Upper lobe of left lung (tissue), 6 donors: ENCODE results near the gene TLCD4. TPM values are rescaled to one million over a fixed set of nuclear protein-coding genes. Genes with fewer than 3 reads are reported as not detected.

Experiments used
- ATAC-seq, 2 donors: fragments of 200-7000 bp; cut with Tn5 transposase; one replicate each; pipeline ENCODE4 v1.9.1; 2022; ENCODE audit warnings: mild to moderate bottlenecking in 2 of 2, moderate library complexity in 2 of 2; ENCODE audit not compliant: low FRiP score in 2 of 2
- DNase-seq, 2 donors: peaks; one replicate each; pipeline ENCODE4 v3.0.0-alpha.2; 2019 to 2020
- H3K27ac ChIP-seq, 4 donors: fragments of 200-600 bp; sonication (generic); one replicate each; pipeline ENCODE4 v1.5.1; 2016 to 2019
- H3K27me3 ChIP-seq, 4 donors: fragments of 200-600 bp; sonication (generic); one replicate each; pipeline ENCODE4 v1.5.1; 2017 to 2019
- H3K36me3 ChIP-seq, 4 donors: fragments of 200-600 bp; sonication (generic); one replicate each; pipeline ENCODE4 v1.5.1; 2016 to 2019
- H3K4me1 ChIP-seq, 4 donors: fragments of 200-600 bp; sonication (generic); one replicate each; pipeline ENCODE4 v1.5.1; 2018 to 2019
- H3K4me3 ChIP-seq, 4 donors: fragments of 200-600 bp; sonication (generic); one replicate each; pipeline ENCODE4 v1.5.1; 2017 to 2019; ENCODE audit warnings: mild to moderate bottlenecking in 2 of 4, moderate library complexity in 1 of 4
- H3K9me3 ChIP-seq, 4 donors: fragments of 200-600 bp; sonication (generic); one replicate each; pipeline ENCODE4 v1.5.1; 2018 to 2019
- EP300 ChIP-seq, 4 donors: sonication (generic); formaldehyde crosslinking; IDR thresholded peaks; one replicate each; pipeline ENCODE4 v1.5.1; 2017; ENCODE audit warnings: antibody characterized with exemption in 4 of 4, control low read depth in 2 of 4
- POLR2A ChIP-seq, 4 donors: fragments of 450-650 bp; IDR thresholded peaks; one replicate each; pipeline ENCODE4 v1.5.1; 2016 to 2017; ENCODE audit warnings: antibody characterized with exemption in 4 of 4, mild to moderate bottlenecking in 2 of 4
- POLR2AphosphoS5 ChIP-seq, 2 donors: sonication (generic); formaldehyde crosslinking; IDR thresholded peaks; one replicate each; pipeline ENCODE4 v1.5.1; 2017; ENCODE audit warnings: antibody characterized with exemption in 2 of 2
- WGBS, 2 donors: methylation state at CpG; one replicate each; pipeline ENCODE4 v1.1.5; 2017 to 2018; 5-methylcytosine and 5-hydroxymethylcytosine counted together
- total RNA-seq, 6 donors: library from RNA; depleted of rRNA in 4 of 6; stranded (reverse); fragments of >200 nt in 4 of 6; gene quantifications; one replicate each; pipeline versions ENCODE4 v1.1.0 to v1.2.1, GENCODE V29; 2016 to 2021
- TF ChIP-seq, protein P1 (sequence below), 6 experiments: fragments of 450-650 bp in 4 of 6; fragments of 200-600 bp in 2 of 6; sonication (generic) in 2 of 6; IDR thresholded peaks; one replicate each; pipeline ENCODE4 v1.5.1; 2016 to 2019; ENCODE audit warnings: antibody characterized with exemption in 6 of 6
- donor health status: DM: no; HTN: no; CAD: no; lungs with moderate emphysema.
- donor health status: DM: no; HTN: yes; CAD: no; lungs with severe emphysema.

Gene TLCD4
- total RNA-seq, 6 donors from 2014 or later, result 1.8 to 19.5 (median 8.2) TPM

GRCh38 chr1:95080446-95080845 lies 36.7 kb upstream of the TLCD4 start:
- H3K27ac ChIP-seq, result no peak overlapping the region
- H3K36me3 ChIP-seq, result no peaks in the 10 kb centered on the region
- H3K9me3 ChIP-seq, result no peaks in the 10 kb centered on the region
- H3K27me3 ChIP-seq, result no peaks in the 10 kb centered on the region
- ATAC-seq (no peak), DNase-seq (no peak)
- 87 to 92% methylated on average over 1 of the region's 1 CpG for WGBS, 2 donors
- no peak overlapping the region for H3K4me3 ChIP-seq
- no peaks in the 10 kb centered on the region for H3K4me1 ChIP-seq
- TF ChIP-seq POLR2AphosphoS5 (IDR thresholded peaks at IDR 0.05), result no peak
- no peak for TF ChIP-seq POLR2A (IDR thresholded peaks at IDR 0.05)
- TF ChIP-seq, protein P1, sequence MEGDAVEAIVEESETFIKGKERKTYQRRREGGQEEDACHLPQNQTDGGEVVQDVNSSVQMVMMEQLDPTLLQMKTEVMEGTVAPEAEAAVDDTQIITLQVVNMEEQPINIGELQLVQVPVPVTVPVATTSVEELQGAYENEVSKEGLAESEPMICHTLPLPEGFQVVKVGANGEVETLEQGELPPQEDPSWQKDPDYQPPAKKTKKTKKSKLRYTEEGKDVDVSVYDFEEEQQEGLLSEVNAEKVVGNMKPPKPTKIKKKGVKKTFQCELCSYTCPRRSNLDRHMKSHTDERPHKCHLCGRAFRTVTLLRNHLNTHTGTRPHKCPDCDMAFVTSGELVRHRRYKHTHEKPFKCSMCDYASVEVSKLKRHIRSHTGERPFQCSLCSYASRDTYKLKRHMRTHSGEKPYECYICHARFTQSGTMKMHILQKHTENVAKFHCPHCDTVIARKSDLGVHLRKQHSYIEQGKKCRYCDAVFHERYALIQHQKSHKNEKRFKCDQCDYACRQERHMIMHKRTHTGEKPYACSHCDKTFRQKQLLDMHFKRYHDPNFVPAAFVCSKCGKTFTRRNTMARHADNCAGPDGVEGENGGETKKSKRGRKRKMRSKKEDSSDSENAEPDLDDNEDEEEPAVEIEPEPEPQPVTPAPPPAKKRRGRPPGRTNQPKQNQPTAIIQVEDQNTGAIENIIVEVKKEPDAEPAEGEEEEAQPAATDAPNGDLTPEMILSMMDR (IDR thresholded peaks at IDR 0.05), result no peak
- no peak for TF ChIP-seq EP300 (IDR thresholded peaks at IDR 0.05)

- DNase-seq (no peak), ATAC-seq (no peak)
- no peak overlapping the region for H3K4me3 ChIP-seq
Measured at GRCh38 chr1:95080879-95081278, 36.3 kb upstream of the TLCD4 start.

GRCh38 chr1:95084317-95085176 lies 32.6 kb upstream of the TLCD4 start:
- DNase-seq (no peak), ATAC-seq (peak; percentile 56 to 70)
- Histone ChIP-seq H3K27ac (no peak overlapping the region), H3K4me1 (no peaks in the 10 kb centered on the region), H3K27me3 (no peaks in the 10 kb centered on the region), H3K9me3 (peaks cover 0 to 2% (median 0%) of the 10 kb centered on the region in 4 donors), H3K4me3 (no peak overlapping the region), H3K36me3 (no peaks in the 10 kb centered on the region)
- no peak for TF ChIP-seq POLR2AphosphoS5 (IDR thresholded peaks at IDR 0.05)
- TF ChIP-seq, protein P1 (IDR thresholded peaks at IDR 0.05), result peak; percentile 17 to 54 (median 46)
- WGBS, 2 donors, result 76 to 77% methylated on average over 8 of the region's 8 CpGs

More at GRCh38 chr1:95080879-95081278, 36.3 kb upstream of the TLCD4 start:
- TF ChIP-seq POLR2A (IDR thresholded peaks at IDR 0.05), result no peak
- TF ChIP-seq, protein P1 (IDR thresholded peaks at IDR 0.05), result no peak
- TF ChIP-seq POLR2AphosphoS5 (IDR thresholded peaks at IDR 0.05), result no peak
- no peak for TF ChIP-seq EP300 (IDR thresholded peaks at IDR 0.05)
- Histone ChIP-seq H3K27ac (no peak overlapping the region), H3K36me3 (no peaks in the 10 kb centered on the region), H3K9me3 (no peaks in the 10 kb centered on the region), H3K4me1 (no peaks in the 10 kb centered on the region), H3K27me3 (no peaks in the 10 kb centered on the region)
- WGBS, 2 donors, result 83 to 87% methylated on average over 1 of the region's 1 CpG

GRCh38 chr1:95085376-95085775 lies 31.8 kb upstream of the TLCD4 start:
- ATAC-seq, result no peak
- H3K27me3 ChIP-seq, result no peaks in the 10 kb centered on the region
- no peak overlapping the region for H3K27ac ChIP-seq
- TF ChIP-seq POLR2A (IDR thresholded peaks at IDR 0.05) (no peak), EP300 (IDR thresholded peaks at IDR 0.05) (no peak)
- 58 to 72% methylated on average over 2 of the region's 2 CpGs for WGBS, 2 donors
- peaks cover 0 to 5% (median 2%) of the 10 kb centered on the region in 4 donors for H3K9me3 ChIP-seq
- H3K4me3 ChIP-seq, result no peak overlapping the region
- DNase-seq, result no peak
- H3K4me1 ChIP-seq, result no peaks in the 10 kb centered on the region
- H3K36me3 ChIP-seq, result no peaks in the 10 kb centered on the region

GRCh38 chr1:95086949-95087533 lies 30.1 kb upstream of the TLCD4 start:
- Histone ChIP-seq H3K36me3 (no peaks in the 10 kb centered on the region), H3K27ac (peak overlapping the region in 1 of 4 donors; percentile 7), H3K9me3 (peaks cover 0 to 5% (median 2%) of the 10 kb centered on the region in 4 donors), H3K4me3 (no peak overlapping the region), H3K4me1 (no peaks in the 10 kb centered on the region), H3K27me3 (no peaks in the 10 kb centered on the region)
- peak in 1 of 2 donors; percentile 87 for ATAC-seq
- DNase-seq, result no peak
- no peak for TF ChIP-seq EP300 (IDR thresholded peaks at IDR 0.05)
- TF ChIP-seq, protein P1 (IDR thresholded peaks at IDR 0.05), result no peak
- WGBS, 2 donors, result 33% methylated on average over 5 of the region's 5 CpGs
